ENCODE data around the gene NCOA6. TPM values are rescaled to one million over a fixed set of nuclear protein-coding genes. Genes with fewer than 3 reads are reported as not detected.

NCOA6 gene
- polyA plus RNA-seq, 4 donors = 19.3 to 46.5 (median 28.9) TPM

DNA sequence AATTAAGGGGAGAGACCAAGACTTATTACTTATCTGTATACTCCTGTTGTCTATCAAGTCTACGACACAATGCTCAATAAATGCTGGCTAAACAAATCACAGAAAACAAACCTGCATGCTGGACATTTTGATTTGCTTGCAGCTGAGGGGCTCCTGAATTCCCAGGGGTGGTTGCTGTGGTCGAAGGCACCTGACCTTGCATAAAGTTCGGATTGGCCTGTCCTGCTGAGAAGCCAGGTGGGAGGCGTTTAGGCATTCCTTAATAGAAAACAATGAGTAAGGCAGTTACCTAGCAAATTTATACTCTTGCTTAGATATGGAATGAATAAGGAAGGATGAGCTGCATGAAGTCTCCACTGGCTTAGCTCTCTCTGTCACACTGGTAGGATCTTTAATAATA, 70.8 kb downstream of the NCOA6 start:
- Histone ChIP-seq H3K4me1 (ENCODE audit: control insufficient read depth in 3 of 3, insufficient read depth in 2 of 3, low read depth in 1 of 3, low read length in 2 of 3) (no peaks in the 10 kb centered on the region), H3K27me3 (ENCODE audit: control insufficient read depth in 3 of 3, insufficient read depth in 3 of 3, low read length in 3 of 3) (no peaks in the 10 kb centered on the region), H3K9me3 (ENCODE audit: control insufficient read depth in 2 of 2, insufficient read depth in 1 of 2, low read depth in 1 of 2, low read length in 1 of 2) (no peaks in the 10 kb centered on the region), H3K27ac (ENCODE audit: low read depth in 1 of 3, low read length in 2 of 3) (no peak overlapping the region), H3K4me3 (ENCODE audit: low read depth in 1 of 3, low read length in 3 of 3) (no peak overlapping the region), H3K36me3 (ENCODE audit: control insufficient read depth in 3 of 3, insufficient read depth in 2 of 3, low read depth in 1 of 3, low read length in 3 of 3) (peaks cover 23 to 51% (median 34%) of the 10 kb centered on the region in 3 donors)
- FAIRE-seq = no peak
- 63 to 77% (median 72%) methylated on average over 4 of the region's 4 CpGs for WGBS, 3 donors
- no peak for DNase-seq

DNA sequence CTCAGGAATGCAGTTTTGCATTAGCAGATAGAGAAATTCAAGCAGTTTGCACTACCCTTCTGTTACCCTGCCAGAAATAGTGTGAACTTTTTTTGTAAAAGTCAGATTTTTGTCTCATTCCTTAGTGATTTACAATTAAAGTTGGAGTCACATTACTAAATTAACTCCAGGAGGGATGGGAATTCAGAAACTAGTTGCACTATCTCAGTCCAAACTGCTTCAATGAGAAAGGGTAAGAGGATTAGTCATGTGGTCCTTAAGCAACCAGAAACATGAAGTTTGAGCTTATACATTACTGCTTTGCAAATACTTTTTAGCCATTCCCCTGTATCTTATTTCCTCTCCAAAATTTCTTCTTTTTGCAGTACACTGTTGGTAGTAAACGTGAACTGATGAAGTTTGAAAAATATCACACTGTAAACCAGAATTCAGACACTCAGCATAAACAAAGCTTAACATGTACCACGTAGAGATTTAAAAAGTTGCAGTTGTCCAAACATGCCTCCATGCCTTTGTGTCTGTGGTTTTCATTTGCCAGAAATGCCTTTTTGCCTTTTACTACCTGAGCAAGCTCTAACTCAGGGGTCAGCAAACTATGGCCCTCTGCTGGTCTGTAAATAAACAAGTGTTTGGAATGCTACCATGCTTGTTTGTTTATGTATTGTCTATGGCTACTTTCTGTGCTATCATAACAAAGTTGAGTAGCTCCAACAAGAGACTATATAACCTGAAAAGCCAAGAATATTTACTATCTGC, 71.6 kb downstream of the NCOA6 start:
- no peak for DNase-seq
- Histone ChIP-seq H3K27ac (ENCODE audit: low read depth in 1 of 3, low read length in 2 of 3) (no peak overlapping the region), H3K4me3 (ENCODE audit: low read depth in 1 of 3, low read length in 3 of 3) (no peak overlapping the region), H3K9me3 (ENCODE audit: control insufficient read depth in 2 of 2, insufficient read depth in 1 of 2, low read depth in 1 of 2, low read length in 1 of 2) (no peaks in the 10 kb centered on the region), H3K4me1 (ENCODE audit: control insufficient read depth in 3 of 3, insufficient read depth in 2 of 3, low read depth in 1 of 3, low read length in 2 of 3) (no peaks in the 10 kb centered on the region), H3K27me3 (ENCODE audit: control insufficient read depth in 3 of 3, insufficient read depth in 3 of 3, low read length in 3 of 3) (no peaks in the 10 kb centered on the region), H3K36me3 (ENCODE audit: control insufficient read depth in 3 of 3, insufficient read depth in 2 of 3, low read depth in 1 of 3, low read length in 3 of 3) (peaks cover 26 to 51% (median 34%) of the 10 kb centered on the region in 3 donors)
- WGBS, 3 donors = 75 to 90% (median 88%) methylated on average over 2 of the region's 2 CpGs
- FAIRE-seq = no peak

DNA sequence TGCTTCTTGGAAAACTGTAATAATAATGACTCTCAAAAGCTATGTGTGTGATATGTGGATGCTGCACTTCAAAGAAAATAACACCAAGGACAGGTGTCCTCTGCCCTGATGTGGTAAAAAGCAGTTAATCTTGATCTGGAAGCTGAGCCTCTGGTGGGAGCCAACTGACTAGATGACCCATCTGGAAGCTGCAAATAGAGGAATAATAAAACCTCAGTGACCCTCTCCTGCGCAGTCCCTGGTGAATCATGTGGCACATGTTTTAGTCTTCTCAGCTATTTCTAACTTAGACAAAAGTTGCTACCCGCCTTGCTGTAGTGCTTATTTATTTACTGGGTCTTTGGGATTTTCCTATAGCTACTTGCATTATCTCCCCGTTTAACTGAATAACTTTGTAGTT, 74.0 kb downstream of the NCOA6 start:
- DNase-seq = no peak
- no peak overlapping the region for H3K4me3 ChIP-seq (ENCODE audit: low read depth in 1 of 3, low read length in 3 of 3)
- FAIRE-seq = no peak
- no peaks in the 10 kb centered on the region for H3K4me1 ChIP-seq (ENCODE audit: control insufficient read depth in 3 of 3, insufficient read depth in 2 of 3, low read depth in 1 of 3, low read length in 2 of 3)
- WGBS, 3 donors = 92 to 93% (median 93%) methylated on average over 3 of the region's 3 CpGs
- H3K27me3 ChIP-seq (ENCODE audit: control insufficient read depth in 3 of 3, insufficient read depth in 3 of 3, low read length in 3 of 3) = no peaks in the 10 kb centered on the region
- H3K36me3 ChIP-seq (ENCODE audit: control insufficient read depth in 3 of 3, insufficient read depth in 2 of 3, low read depth in 1 of 3, low read length in 3 of 3) = peaks cover 15 to 39% (median 25%) of the 10 kb centered on the region in 3 donors
- H3K9me3 ChIP-seq (ENCODE audit: control insufficient read depth in 2 of 2, insufficient read depth in 1 of 2, low read depth in 1 of 2, low read length in 1 of 2) = no peaks in the 10 kb centered on the region
- H3K27ac ChIP-seq (ENCODE audit: low read depth in 1 of 3, low read length in 2 of 3) = no peak overlapping the region

DNA sequence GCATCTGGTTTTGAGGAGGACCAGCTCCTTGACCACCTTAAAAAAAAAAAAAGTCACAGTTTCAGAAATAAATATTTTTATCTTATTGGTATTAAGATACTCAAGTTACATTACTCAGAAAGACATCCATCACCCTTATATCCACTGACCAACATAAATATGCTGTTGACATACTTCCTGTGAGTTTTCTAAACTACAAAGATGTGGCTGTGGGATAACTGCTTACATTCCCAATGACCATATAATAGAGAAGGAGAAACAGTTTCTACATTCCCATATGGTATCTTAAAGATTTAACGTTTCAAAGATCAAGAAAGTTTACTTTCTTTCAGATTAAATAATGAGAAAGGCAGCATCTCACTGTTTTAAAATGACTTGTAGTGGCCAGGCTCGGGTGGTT, 75.0 kb downstream of the NCOA6 start:
- no peak for DNase-seq
- H3K27ac ChIP-seq (ENCODE audit: low read depth in 1 of 3, low read length in 2 of 3) = no peak overlapping the region
- no peak for FAIRE-seq
- 42 to 70% (median 58%) methylated on average over 2 of the region's 2 CpGs for WGBS, 3 donors
- no peaks in the 10 kb centered on the region for H3K27me3 ChIP-seq (ENCODE audit: control insufficient read depth in 3 of 3, insufficient read depth in 3 of 3, low read length in 3 of 3)
- H3K9me3 ChIP-seq (ENCODE audit: control insufficient read depth in 2 of 2, insufficient read depth in 1 of 2, low read depth in 1 of 2, low read length in 1 of 2) = no peaks in the 10 kb centered on the region
- no peak overlapping the region for H3K4me3 ChIP-seq (ENCODE audit: low read depth in 1 of 3, low read length in 3 of 3)
- H3K36me3 ChIP-seq (ENCODE audit: control insufficient read depth in 3 of 3, insufficient read depth in 2 of 3, low read depth in 1 of 3, low read length in 3 of 3) = peaks cover 16 to 41% (median 22%) of the 10 kb centered on the region in 3 donors
- H3K4me1 ChIP-seq (ENCODE audit: control insufficient read depth in 3 of 3, insufficient read depth in 2 of 3, low read depth in 1 of 3, low read length in 2 of 3) = no peaks in the 10 kb centered on the region

- Histone ChIP-seq H3K4me3 (ENCODE audit: low read depth in 1 of 3, low read length in 3 of 3) (no peak overlapping the region), H3K9me3 (ENCODE audit: control insufficient read depth in 2 of 2, insufficient read depth in 1 of 2, low read depth in 1 of 2, low read length in 1 of 2) (no peaks in the 10 kb centered on the region), H3K27me3 (ENCODE audit: control insufficient read depth in 3 of 3, insufficient read depth in 3 of 3, low read length in 3 of 3) (no peaks in the 10 kb centered on the region), H3K4me1 (ENCODE audit: control insufficient read depth in 3 of 3, insufficient read depth in 2 of 3, low read depth in 1 of 3, low read length in 2 of 3) (no peaks in the 10 kb centered on the region), H3K36me3 (ENCODE audit: control insufficient read depth in 3 of 3, insufficient read depth in 2 of 3, low read depth in 1 of 3, low read length in 3 of 3) (peaks cover 16 to 36% (median 17%) of the 10 kb centered on the region in 3 donors), H3K27ac (ENCODE audit: low read depth in 1 of 3, low read length in 2 of 3) (no peak overlapping the region)
- WGBS, 3 donors = 89 to 93% (median 90%) methylated on average over 2 of the region's 2 CpGs
- DNase-seq = no peak
- no peak for FAIRE-seq
These were observed 76.7 kb downstream of the NCOA6 start for GRCh38 chr20:34748709-34749108.

- FAIRE-seq (no peak), DNase-seq (no peak)
- Histone ChIP-seq H3K4me1 (ENCODE audit: control insufficient read depth in 3 of 3, insufficient read depth in 2 of 3, low read depth in 1 of 3, low read length in 2 of 3) (no peaks in the 10 kb centered on the region), H3K27me3 (ENCODE audit: control insufficient read depth in 3 of 3, insufficient read depth in 3 of 3, low read length in 3 of 3) (no peaks in the 10 kb centered on the region), H3K9me3 (ENCODE audit: control insufficient read depth in 2 of 2, insufficient read depth in 1 of 2, low read depth in 1 of 2, low read length in 1 of 2) (no peaks in the 10 kb centered on the region), H3K4me3 (ENCODE audit: low read depth in 1 of 3, low read length in 3 of 3) (no peak overlapping the region), H3K27ac (ENCODE audit: low read depth in 1 of 3, low read length in 2 of 3) (no peak overlapping the region), H3K36me3 (ENCODE audit: control insufficient read depth in 3 of 3, insufficient read depth in 2 of 3, low read depth in 1 of 3, low read length in 3 of 3) (peaks cover 21 to 35% (median 27%) of the 10 kb centered on the region in 3 donors)
- 68 to 82% (median 78%) methylated on average over 2 of the region's 2 CpGs for WGBS, 3 donors
These were observed 78.0 kb downstream of the NCOA6 start for GRCh38 chr20:34747479-34747878.

DNA sequence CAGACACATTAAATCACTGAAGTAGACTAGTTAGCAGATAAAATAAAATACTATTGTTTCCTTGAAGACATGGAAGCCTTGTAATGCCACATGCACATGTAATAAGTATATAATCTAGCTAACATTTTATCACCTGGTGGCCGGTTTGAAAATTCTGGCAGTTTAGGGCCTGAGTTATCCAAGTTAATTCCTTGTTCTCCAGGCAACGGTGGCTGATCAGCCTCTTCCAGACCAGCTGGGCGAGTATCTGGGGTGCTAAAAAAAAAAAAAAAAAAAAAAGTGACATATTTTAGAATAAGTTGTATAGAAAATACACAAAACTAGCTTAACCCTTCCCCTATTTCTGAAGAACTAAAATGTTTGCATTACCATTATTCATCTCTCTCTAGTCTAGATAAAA, 78.8 kb downstream of the NCOA6 start:
- Histone ChIP-seq H3K36me3 (ENCODE audit: control insufficient read depth in 3 of 3, insufficient read depth in 2 of 3, low read depth in 1 of 3, low read length in 3 of 3) (peaks cover 20 to 37% (median 28%) of the 10 kb centered on the region in 3 donors), H3K27me3 (ENCODE audit: control insufficient read depth in 3 of 3, insufficient read depth in 3 of 3, low read length in 3 of 3) (no peaks in the 10 kb centered on the region), H3K4me3 (ENCODE audit: low read depth in 1 of 3, low read length in 3 of 3) (no peak overlapping the region), H3K27ac (ENCODE audit: low read depth in 1 of 3, low read length in 2 of 3) (no peak overlapping the region), H3K9me3 (ENCODE audit: control insufficient read depth in 2 of 2, insufficient read depth in 1 of 2, low read depth in 1 of 2, low read length in 1 of 2) (no peaks in the 10 kb centered on the region), H3K4me1 (ENCODE audit: control insufficient read depth in 3 of 3, insufficient read depth in 2 of 3, low read depth in 1 of 3, low read length in 2 of 3) (no peaks in the 10 kb centered on the region)
- FAIRE-seq = no peak
- WGBS, 3 donors = 66 to 81% (median 77%) methylated on average over 3 of the region's 3 CpGs
- DNase-seq = no peak

GRCh38 chr20:34744847-34745246, 80.6 kb downstream of the NCOA6 start:
- no peak overlapping the region for H3K27ac ChIP-seq (ENCODE audit: low read depth in 1 of 3, low read length in 2 of 3)
- H3K36me3 ChIP-seq (ENCODE audit: control insufficient read depth in 3 of 3, insufficient read depth in 2 of 3, low read depth in 1 of 3, low read length in 3 of 3) = peaks cover 15 to 41% (median 29%) of the 10 kb centered on the region in 3 donors
- no peaks in the 10 kb centered on the region for H3K27me3 ChIP-seq (ENCODE audit: control insufficient read depth in 3 of 3, insufficient read depth in 3 of 3, low read length in 3 of 3)
- FAIRE-seq (no peak), DNase-seq (peak; percentile 63 to 72)
- 22 to 66% (median 50%) methylated on average over 1 of the region's 1 CpG for whole genome bisulfite sequencing, 3 donors
- no peaks in the 10 kb centered on the region for H3K4me1 ChIP-seq (ENCODE audit: control insufficient read depth in 3 of 3, insufficient read depth in 2 of 3, low read depth in 1 of 3, low read length in 2 of 3)
- H3K9me3 ChIP-seq (ENCODE audit: control insufficient read depth in 2 of 2, insufficient read depth in 1 of 2, low read depth in 1 of 2, low read length in 1 of 2) = no peaks in the 10 kb centered on the region
- no peak overlapping the region for H3K4me3 ChIP-seq (ENCODE audit: low read depth in 1 of 3, low read length in 3 of 3)

GRCh38 chr20:34744340-34744739, 81.1 kb downstream of the NCOA6 start:
- Histone ChIP-seq H3K4me3 (ENCODE audit: low read depth in 1 of 3, low read length in 3 of 3) (no peak overlapping the region), H3K9me3 (ENCODE audit: control insufficient read depth in 2 of 2, insufficient read depth in 1 of 2, low read depth in 1 of 2, low read length in 1 of 2) (no peaks in the 10 kb centered on the region), H3K27me3 (ENCODE audit: control insufficient read depth in 3 of 3, insufficient read depth in 3 of 3, low read length in 3 of 3) (no peaks in the 10 kb centered on the region), H3K36me3 (ENCODE audit: control insufficient read depth in 3 of 3, insufficient read depth in 2 of 3, low read depth in 1 of 3, low read length in 3 of 3) (peaks cover 13 to 38% (median 27%) of the 10 kb centered on the region in 3 donors), H3K27ac (ENCODE audit: low read depth in 1 of 3, low read length in 2 of 3) (no peak overlapping the region), H3K4me1 (ENCODE audit: control insufficient read depth in 3 of 3, insufficient read depth in 2 of 3, low read depth in 1 of 3, low read length in 2 of 3) (no peaks in the 10 kb centered on the region)
- WGBS, 3 donors = 96 to 98% (median 96%) methylated on average over 3 of the region's 3 CpGs
- DNase-seq (no peak), FAIRE-seq (no peak)

All from small intestine (tissue), 7 donors.